GM21381 (cell line): ENCODE measurements around the gene ACAP2.
"Not testable (repeated sequence)": the region's sequence is repeated elsewhere in the genome, so short reads cannot be mapped to it uniquely, and the experiment has no call there.

Experiments used
- ATAC-seq: cut with Tn5 transposase; IDR thresholded peaks from one replicate; pipeline ENCODE4 v1.9.1; 2021; ENCODE audit warnings: mild to moderate bottlenecking, moderate library complexity; ENCODE audit not compliant: unreplicated experiment

ACAP2 gene

GRCh38 chr3:195443391-195443989 lies 670 bp upstream of the ACAP2 start:
- ATAC-seq = no peak

GRCh38 chr3:195441992-195442572 lies 738 bp downstream of the ACAP2 start:
- no peak for ATAC-seq

- ATAC-seq = no peak
These were observed 1.3 kb downstream of the ACAP2 start for GRCh38 chr3:195441476-195441991.

GRCh38 chr3:195441051-195441450 lies 1.8 kb downstream of the ACAP2 start:
- no peak for ATAC-seq

GRCh38 chr3:195440379-195440778 lies 2.4 kb downstream of the ACAP2 start:
- ATAC-seq = no peak

GRCh38 chr3:195438371-195438770 lies 4.4 kb downstream of the ACAP2 start:
- ATAC-seq = no peak

GRCh38 chr3:195425849-195426248 lies 17.0 kb downstream of the ACAP2 start:
- ATAC-seq = no peak

GRCh38 chr3:195423818-195424217 lies 19.0 kb downstream of the ACAP2 start:
- ATAC-seq = no peak

GRCh38 chr3:195421400-195421799 lies 21.4 kb downstream of the ACAP2 start:
- ATAC-seq = no peak

GRCh38 chr3:195416795-195417194 lies 26.0 kb downstream of the ACAP2 start:
- no peak for ATAC-seq

GRCh38 chr3:195411836-195412235 lies 31.0 kb downstream of the ACAP2 start:
- ATAC-seq = no peak

GRCh38 chr3:195410546-195410945 lies 32.3 kb downstream of the ACAP2 start:
- ATAC-seq = no peak

- ATAC-seq = peak; percentile 51
These were observed 35.0 kb downstream of the ACAP2 start for GRCh38 chr3:195407531-195408409.

- no peak for ATAC-seq
These were observed 37.2 kb downstream of the ACAP2 start for GRCh38 chr3:195405651-195406050.

GRCh38 chr3:195403841-195404408 lies 38.9 kb downstream of the ACAP2 start:
- no peak for ATAC-seq

- no peak for ATAC-seq
These were observed 39.6 kb downstream of the ACAP2 start for GRCh38 chr3:195403244-195403643.

- no peak for ATAC-seq
These were observed 40.9 kb downstream of the ACAP2 start for GRCh38 chr3:195401943-195402342.

GRCh38 chr3:195398460-195398859 lies 44.4 kb downstream of the ACAP2 start:
- ATAC-seq = not testable (repeated sequence)

GRCh38 chr3:195397524-195397923 lies 45.3 kb downstream of the ACAP2 start:
- no peak for ATAC-seq

- no peak for ATAC-seq
These were observed 47.5 kb downstream of the ACAP2 start for GRCh38 chr3:195395208-195395816.

GRCh38 chr3:195394700-195395099 lies 48.1 kb downstream of the ACAP2 start:
- no peak for ATAC-seq
